Measurements from ENCODE around the gene EXOSC6.
"Not testable (repeated sequence)": the region's sequence is repeated elsewhere in the genome, so short reads cannot be mapped to it uniquely, and the experiment has no call there.

The EXOSC6 gene

DNA sequence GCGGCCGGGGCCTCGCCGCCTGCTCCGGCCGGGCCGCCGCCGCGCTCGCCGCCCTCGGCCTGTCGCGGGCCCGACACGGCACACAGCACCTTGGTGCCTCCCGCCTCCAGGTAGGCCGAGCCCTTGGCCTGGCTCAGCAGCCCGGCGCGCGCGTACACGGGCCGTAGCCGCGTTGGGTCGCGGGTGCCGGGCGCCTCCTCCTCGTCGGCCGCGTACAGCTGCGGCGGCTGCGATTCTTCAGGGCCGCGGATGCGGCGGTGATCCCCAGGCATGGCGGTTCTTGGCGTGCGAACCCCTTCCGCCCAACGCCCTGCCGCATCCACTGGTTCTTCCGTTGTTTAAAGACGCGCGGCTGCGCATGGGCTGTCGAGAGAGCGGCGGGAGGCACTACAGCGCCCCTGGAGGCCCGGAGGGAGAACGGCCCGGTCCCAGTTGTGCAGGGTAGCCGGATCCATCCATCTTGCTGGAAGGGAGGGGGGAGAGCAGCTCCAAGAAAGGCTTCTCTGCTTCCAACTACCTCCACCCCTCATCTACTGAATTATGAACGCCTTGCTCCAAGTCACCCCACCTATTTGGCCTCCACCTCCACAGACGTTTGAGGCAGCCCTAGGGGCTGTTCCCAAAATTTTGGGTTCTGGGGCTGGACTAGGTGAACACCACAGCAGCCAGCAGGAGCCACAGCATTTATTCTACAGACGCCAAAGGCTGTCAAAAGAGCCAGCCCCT, at the start of gene EXOSC6:
Gene EXOSC6 (minus strand): TSS at position 312 of the 726 bp plus-strand sequence. CDS start 40 bp downstream, at position 272.
- DNase-seq = peak; percentile 91

DNA sequence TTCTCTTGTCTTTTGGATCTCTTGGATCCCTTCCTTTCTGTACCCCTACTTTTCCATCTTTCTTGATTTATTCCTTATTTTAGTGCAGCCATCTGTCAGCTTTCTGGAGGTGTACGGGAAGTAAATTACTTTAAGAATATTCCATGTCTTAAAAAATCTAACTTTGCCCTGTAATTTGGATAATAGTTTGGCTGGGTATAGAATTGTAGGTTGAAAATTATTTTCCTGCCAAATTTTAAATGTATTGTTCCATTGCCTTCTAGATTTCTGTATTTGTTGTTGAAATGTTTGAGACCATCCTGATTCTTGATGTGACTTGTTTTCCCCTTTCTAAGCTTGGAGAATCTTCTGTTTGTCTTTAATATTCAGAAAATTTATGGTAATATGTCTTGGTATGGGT, 49.4 kb upstream of the EXOSC6 start:
- DNase-seq = no peak

- peak; percentile 66 for DNase-seq
These were observed 47.5 kb upstream of the EXOSC6 start, which contains the start of gene DDX19B for GRCh38 chr16:70298988-70299938. TSS of gene DDX19B (plus strand) at chr16:70299186. CDS start at chr16:70299298, 112 bp downstream.

DNA sequence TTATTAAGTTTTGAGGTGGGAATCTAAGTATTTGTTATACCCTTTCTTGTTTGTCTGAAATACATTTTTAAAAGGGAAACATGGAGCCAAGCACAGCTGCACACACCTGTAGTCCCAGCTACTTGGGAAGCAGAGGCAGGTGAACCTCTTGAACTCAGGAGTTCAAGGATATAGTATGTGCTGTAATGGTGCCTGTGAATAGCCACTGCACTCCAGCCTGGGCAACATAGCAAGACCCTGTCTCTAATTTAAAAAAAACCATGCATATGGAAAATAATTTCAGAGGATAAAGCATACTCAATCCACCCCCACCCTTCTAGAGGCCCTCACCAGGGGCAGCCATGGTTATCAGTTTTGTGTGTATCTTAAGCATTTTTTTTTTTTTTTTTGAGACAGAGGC, 43.9 kb upstream of the EXOSC6 start:
- DNase-seq = no peak

DNA sequence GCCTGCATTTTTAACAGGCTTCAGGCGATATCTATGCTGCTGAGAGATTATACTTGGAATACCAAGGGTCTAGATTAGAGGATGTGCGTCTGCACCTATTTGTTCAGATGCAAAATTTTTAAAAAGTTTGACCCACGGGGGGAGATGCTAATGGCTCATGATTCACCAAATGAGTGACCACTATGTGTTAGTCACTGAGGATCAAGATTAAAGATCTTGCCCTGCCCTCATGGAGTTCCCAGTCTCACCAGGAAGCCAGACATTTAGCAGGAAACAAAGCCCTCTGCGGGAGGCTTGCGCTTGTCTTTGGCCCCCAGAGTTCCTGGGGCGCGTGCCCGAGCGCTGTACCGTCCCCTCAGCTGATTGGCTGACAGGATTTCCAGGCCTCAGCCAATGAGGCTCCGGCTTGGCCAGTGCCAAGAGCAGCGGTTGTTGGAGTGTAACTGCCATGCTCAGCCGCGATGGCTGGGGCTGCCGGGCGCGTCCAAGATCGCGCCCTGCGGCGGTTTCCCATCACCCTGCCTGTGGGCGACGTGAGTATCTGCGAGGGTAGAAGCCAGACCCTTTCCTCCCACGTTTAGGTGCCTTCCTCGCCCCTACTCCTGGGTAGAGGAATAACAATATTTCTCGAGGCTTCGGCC, 42.8 kb upstream of the EXOSC6 start:
- no peak for DNase-seq

- DNase-seq = not testable (repeated sequence)
These were observed 40.4 kb upstream of the EXOSC6 start for GRCh38 chr16:70292148-70292547.

- no peak for DNase-seq
These were observed 39.3 kb upstream of the EXOSC6 start for GRCh38 chr16:70290949-70291519.

DNA sequence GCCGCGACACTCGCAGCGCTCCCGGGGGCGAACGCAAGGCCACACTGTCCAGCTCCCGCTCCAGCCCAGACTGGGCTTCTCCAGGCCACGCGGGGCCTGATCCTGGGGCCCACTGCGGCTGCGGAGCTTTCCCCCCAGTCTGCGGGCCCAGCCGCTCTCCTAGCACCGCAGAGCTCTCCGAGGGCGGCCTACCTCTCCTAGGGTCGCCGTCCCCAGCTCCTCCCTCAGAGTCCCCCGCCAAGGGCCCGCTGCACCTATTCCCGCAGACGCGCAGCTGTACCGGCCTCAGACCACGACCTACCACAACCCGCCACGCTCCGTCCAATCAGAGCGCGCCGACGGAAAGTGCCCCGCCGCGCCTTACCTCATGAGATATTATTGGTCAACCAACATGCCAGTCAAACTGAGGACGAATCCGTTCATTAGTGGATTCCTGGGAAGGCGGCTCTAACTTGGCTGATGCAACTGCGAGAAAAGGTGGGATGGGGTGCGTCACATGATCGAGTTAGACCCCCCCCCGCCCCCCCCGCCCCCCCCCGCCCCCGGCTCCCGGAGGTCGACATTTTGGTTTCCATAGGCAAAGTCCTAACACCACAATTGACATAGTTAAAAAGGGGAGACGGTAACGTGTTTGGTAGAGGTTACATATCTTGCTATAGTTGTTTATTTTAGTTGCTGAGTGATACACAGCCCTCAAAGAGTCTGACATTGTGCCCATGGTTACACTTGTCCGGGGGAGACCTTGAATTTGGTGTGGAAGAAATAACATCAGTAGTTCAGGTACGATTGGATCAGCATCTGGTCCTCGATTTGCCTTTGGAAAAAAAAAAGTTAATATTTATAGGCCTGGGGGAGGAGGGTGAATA, 37.7 kb upstream of the EXOSC6 start, which contains the start of gene AARS1:
Gene AARS1 (minus strand): TSS at position 278 of the 866 bp plus-strand sequence. CDS start 6,743 bp downstream, outside the sequence.
- peak; percentile 90 for DNase-seq

- DNase-seq = not testable (repeated sequence)
These were observed 35.7 kb upstream of the EXOSC6 start for GRCh38 chr16:70287304-70287971.

- DNase-seq = no peak
These were observed 24.7 kb upstream of the EXOSC6 start for GRCh38 chr16:70276392-70276791.

- DNase-seq = no peak
These were observed 20.0 kb upstream of the EXOSC6 start for GRCh38 chr16:70271696-70272095.

GRCh38 chr16:70270176-70270575, 18.4 kb upstream of the EXOSC6 start:
- no peak for DNase-seq

GRCh38 chr16:70269471-70269870, 17.7 kb upstream of the EXOSC6 start:
- no peak for DNase-seq

GRCh38 chr16:70267922-70268321, 16.2 kb upstream of the EXOSC6 start:
- not testable (repeated sequence) for DNase-seq

- no peak for DNase-seq
These were observed 15.8 kb upstream of the EXOSC6 start for GRCh38 chr16:70267516-70267915.

- DNase-seq = not testable (repeated sequence)
These were observed 8.2 kb upstream of the EXOSC6 start for GRCh38 chr16:70259903-70260302.

DNA sequence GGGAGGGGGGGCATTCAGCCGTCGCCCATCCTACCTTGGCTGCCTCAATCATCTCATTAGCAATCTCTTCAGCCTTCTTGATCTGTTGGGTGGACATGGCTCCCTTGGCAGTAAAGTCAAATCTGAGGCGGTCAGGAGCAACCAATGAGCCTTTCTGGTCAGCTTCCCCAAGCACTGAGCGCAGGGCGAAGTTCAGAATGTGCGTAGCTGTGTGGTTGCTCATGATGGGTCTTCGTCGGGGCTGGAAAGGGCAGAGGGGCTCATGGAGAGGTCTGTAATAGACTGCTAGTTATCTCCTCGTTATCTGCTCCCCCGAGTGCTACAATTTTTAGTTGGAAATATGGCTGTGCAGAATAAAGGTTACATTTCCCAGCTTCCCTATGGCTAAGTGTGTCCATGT, 7.2 kb upstream of the EXOSC6 start:
- no peak for DNase-seq

- DNase-seq = no peak
These were observed 6.3 kb upstream of the EXOSC6 start for GRCh38 chr16:70258065-70258464.

DNA sequence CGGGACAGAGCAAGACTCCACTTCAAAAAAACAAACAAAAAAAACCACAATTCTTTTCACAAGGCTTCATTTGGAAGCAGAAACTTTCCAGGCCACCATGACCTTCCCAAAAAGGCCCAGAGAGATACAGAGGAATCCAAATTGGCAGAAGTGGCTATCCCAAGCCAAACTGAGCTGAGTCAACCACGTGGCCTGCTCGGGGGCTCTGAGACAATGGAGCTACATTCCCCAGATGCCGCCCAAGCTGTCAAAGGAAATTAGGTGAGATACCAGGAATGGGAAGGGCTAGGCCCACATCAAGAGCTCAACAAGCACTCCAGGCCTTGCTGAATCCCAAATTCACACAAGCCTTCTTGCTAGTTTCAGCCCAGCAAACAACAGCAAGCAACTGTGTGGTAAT, 5.7 kb upstream of the EXOSC6 start:
- DNase-seq = no peak

DNA sequence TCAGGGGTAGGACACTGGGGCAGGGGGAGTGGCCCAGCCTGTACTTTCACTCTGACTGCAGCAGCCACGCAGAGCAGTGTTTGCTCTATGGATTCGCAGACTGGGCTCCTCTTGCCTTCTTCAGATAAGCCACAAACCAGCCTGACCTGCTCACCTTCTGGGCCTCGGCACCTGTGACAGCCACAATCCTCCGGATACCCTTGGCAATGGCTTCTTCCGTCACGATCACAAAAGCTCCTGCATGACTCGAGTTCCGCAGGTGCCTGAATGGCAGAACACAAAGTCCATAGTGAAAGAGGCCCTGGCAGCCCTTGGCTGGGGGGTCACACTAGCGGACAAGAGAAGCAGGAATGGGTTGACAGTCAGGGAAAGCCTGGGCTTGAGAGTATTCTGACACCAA, 3.8 kb upstream of the EXOSC6 start:
- no peak for DNase-seq

- DNase-seq = no peak
These were observed 3.2 kb upstream of the EXOSC6 start for GRCh38 chr16:70254965-70255286.
